AG08396 (cell line): ENCODE results near the gene EVL.
"Not testable (repeated sequence)": the region's sequence is repeated elsewhere in the genome, so short reads cannot be mapped to it uniquely, and the experiment has no call there.

ENCODE experiments used
- DNase-seq: peaks from one replicate; pipeline ENCODE4 v3.0.0; 2012; ENCODE audit warnings: low spot score, mixed read lengths

EVL gene

DNA sequence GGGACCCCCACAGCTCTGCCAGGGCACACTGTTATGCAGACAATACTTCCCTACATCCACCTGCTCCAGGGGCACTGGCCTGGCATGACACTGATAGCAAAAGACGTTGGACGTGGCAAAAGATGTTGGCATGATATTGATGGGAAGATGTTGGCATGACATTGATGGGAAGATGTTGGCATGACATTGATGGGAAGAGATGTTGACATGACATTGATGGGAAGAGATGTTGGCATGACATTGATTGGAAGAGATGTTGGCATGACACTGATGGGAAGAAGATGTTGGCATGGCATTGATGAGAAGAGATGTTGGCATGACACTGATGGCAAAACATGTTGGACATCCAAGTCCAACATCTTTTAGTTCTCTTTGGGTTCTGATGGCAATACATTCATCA is 105.7 kb downstream of the EVL start:
- DNase-seq, result no peak

DNA sequence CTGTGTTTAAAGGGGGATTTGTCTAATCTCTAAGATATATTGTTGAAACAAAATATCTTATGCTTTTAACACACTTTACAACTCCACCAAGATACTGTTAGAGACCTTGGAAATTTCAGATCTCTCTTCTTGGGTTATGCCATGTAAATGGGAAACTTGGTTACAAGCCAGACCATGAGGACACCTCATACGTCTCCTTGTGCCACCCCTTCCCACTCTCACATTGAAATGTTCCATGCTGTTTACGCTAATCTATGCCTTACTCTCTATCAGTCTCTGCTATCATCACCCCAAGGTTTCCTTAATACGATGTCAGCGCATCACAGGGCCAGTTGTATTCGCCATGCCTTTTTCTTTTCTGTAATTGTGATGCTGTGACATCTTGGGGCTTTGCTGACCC is 107.6 kb downstream of the EVL start:
- DNase-seq, result no peak

DNA sequence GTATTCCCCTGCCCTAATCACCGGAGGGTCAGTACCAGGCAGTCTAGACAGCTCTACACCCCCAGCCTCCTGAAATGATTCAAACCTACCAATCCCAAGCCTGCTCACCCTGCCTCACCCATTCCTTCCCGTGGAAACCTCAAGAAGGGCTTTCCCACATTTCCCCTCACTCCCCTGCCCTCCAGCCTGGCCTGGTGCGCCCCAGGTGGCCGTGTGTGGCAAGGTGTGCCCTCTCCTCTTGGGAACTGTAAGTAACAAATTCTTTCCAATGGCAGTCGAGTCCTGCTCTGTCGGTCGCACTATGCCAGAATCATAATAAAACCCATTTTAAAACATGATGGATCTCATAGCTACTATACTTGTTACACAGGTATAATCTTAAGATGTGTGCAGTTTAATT is 108.1 kb downstream of the EVL start:
- DNase-seq, result no peak

- DNase-seq, result no peak
Measured at GRCh38 chr14:100176811-100177327, 111.6 kb downstream of the EVL start.

GRCh38 chr14:100178691-100179090 is 113.5 kb downstream of the EVL start:
- no peak for DNase-seq

DNA sequence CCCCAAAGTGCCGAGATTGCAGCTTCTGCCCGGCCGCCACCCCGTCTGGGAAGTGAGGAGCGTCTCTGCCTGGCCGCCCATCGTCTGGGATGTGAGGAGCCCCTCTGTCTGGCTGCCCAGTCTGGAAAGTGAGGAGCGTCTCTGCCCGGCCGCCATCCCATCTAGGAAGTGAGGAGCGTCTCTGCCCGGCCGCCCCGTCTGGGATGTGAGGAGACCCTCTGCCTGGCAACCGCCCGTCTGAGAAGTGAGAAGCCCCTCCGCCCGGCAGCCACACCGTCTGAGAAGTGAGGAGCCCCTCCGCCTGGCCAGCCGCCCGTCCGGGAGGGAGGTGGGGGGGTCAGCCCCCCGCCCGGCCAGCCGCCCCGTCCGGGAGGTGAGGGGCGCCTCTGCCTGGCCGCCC is 115.4 kb downstream of the EVL start:
- not testable (repeated sequence) for DNase-seq

DNA sequence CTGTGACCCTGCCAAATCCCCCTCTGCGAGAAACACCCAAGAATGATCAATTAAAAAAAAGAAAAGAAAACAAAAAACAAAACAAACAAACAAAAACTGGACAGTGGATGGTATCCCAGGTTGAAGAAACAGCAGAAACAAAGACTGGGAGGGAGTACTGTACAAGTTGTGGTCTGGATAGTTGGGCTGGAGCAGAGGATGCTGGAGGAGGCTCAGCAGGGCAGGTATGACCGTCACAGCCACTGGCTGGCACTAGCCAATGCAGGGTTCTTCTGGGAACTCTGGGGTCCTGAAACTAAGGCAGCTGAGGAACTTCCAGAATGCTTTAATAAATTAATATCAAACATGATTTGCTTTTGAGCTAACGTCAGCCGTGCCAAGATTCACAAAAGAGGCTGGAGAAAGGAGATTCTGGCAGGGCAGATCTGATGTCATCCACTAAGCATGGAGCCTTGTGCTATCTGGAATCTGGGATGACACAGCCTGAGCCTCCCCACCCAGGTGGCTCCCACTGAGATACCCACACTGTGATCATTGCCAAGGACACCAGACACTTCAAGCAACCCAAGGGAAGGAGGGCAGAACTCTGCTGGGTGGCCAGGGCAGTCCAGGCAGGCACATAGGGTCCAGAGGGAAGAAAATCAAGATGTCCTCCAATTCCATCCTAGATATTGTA is 116.8 kb downstream of the EVL start:
- not testable (repeated sequence) for DNase-seq

- DNase-seq, result no peak
Measured at GRCh38 chr14:100187247-100187833, 122.1 kb downstream of the EVL start.

DNA sequence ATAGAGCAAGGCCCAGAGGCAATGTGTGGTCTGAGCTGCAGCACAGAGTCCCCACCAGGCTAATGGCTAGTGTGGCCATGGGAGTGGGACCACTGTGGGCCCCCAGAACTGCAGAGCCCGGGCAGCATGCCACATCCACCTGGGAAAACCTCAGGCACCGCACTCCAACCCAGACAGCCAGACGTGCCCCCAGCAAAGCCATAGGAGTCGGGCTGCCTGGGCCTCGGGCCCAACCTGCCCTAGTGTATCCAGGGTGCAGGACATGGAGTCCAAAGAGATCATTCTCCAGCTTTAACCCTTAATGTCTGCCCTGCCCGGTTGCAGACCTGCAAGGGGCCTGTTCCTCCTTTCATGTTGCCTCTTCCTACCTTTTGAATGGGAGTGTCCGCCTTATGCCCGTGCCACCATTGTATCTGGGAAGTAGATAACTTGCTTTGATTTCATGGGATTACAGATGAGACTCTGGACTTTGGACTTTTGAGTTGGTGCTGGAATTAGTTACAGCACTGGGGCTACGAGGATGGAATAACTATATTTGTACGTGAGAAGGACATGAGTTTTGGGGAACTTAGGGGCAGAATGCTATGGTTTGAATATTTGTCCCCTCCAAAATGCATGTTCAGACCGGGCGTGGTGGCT is 123.3 kb downstream of the EVL start:
- no peak for DNase-seq

DNA sequence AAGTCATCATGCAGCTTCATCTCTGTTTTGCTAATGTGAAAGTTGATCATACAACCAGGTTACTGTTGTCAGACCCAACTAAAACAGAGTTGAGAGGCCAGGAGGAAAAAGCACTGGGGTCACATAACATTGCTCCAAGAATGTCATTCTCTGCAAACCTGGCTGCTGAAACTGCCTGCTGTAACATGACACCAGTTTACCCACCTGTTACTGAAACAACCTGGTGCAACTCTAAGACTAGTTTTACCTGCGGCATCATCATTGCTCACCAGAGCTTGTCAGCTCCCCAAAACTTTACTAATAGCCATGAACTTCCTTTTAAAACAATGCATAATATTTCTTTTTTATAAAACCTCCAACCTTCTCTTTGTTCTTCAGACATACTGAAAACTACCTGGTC is 124.9 kb downstream of the EVL start:
- no peak for DNase-seq

- DNase-seq, result no peak
Measured at GRCh38 chr14:100191584-100192249, 126.5 kb downstream of the EVL start.

GRCh38 chr14:100192250-100192671 is 127.0 kb downstream of the EVL start:
- no peak for DNase-seq

GRCh38 chr14:100192672-100193416 is 127.6 kb downstream of the EVL start:
- peak; percentile 99 for DNase-seq
